Left ventricle myocardium inferior (tissue), 1 donor: Measurements from ENCODE around the gene TSPAN18. TPM values are rescaled to one million over a fixed set of nuclear protein-coding genes. Genes with fewer than 3 reads are reported as not detected.

Experiments
- DNase-seq: peaks from one replicate; pipeline ENCODE4 v3.0.0-alpha.2; 2020
- H3K27ac ChIP-seq: fragments of 200-600 bp; replicated peaks from 2 replicates; pipeline ENCODE4 v1.8.0; 2021
- H3K27me3 ChIP-seq: fragments of 200-600 bp; 2 replicates; pipeline ENCODE4 v1.8.0; 2021; ENCODE audit warnings: low read depth
- H3K36me3 ChIP-seq: fragments of 200-600 bp; 2 replicates; pipeline ENCODE4 v1.8.0; 2021
- H3K4me1 ChIP-seq: fragments of 200-600 bp; 2 replicates; pipeline ENCODE4 v1.8.0; 2021
- H3K4me3 ChIP-seq: fragments of 200-600 bp; 2 replicates; pipeline ENCODE4 v1.8.0; 2021; ENCODE audit warnings: mild to moderate bottlenecking, moderate library complexity
- H3K9me3 ChIP-seq: fragments of 200-600 bp; replicated peaks from 2 replicates; pipeline ENCODE4 v1.8.0; 2021
- CTCF ChIP-seq: fragments of 200-600 bp; IDR thresholded peaks from 2 replicates; pipeline ENCODE4 v1.8.0; 2021; ENCODE audit warnings: antibody characterized with exemption, mild to moderate bottlenecking, borderline replicate concordance
- intact Hi-C: fragments of 100-400 bp; cut with micrococcal nuclease; formaldehyde crosslinking; loops from one replicate; pipeline ENCODE4 v1.11.0; 2022
- total RNA-seq: library from RNA; stranded (reverse); fragmentation: NEBNext Ultra II Directional; extraction: Animal tissue kit (Norgen Biotek cat#: 25700); gene quantifications from one replicate; pipeline ENCODE4 v1.2.1, GENCODE V29; 2021
- donor health status: DM: no; HTN: yes; CAD: no; lungs with severe emphysema.

Gene TSPAN18
- total RNA-seq, 1 donor from 2014 or later, result 129 TPM

GRCh38 chr11:44954051-44954906, 227.5 kb downstream of the TSPAN18 start:
- H3K4me1 ChIP-seq, result peaks cover 61% of the 10 kb centered on the region
- no peaks in the 10 kb centered on the region for H3K9me3 ChIP-seq
- TF ChIP-seq CTCF, result no peak
- no peak overlapping the region for H3K4me3 ChIP-seq
- intact Hi-C loops, result loop anchor here (10.0 kb wide), 1 partner anchor 71 kb away; no protein-coding TSS in a partner anchor
- H3K27ac ChIP-seq, result peak overlapping the region; percentile 21
- no peaks in the 10 kb centered on the region for H3K27me3 ChIP-seq
- no peak for DNase-seq
- no peaks in the 10 kb centered on the region for H3K36me3 ChIP-seq

- TF ChIP-seq CTCF, result no peak
- no peaks in the 10 kb centered on the region for H3K27me3 ChIP-seq
- H3K9me3 ChIP-seq, result no peaks in the 10 kb centered on the region
- H3K36me3 ChIP-seq, result no peaks in the 10 kb centered on the region
- no peak overlapping the region for H3K4me3 ChIP-seq
- H3K27ac ChIP-seq, result peak overlapping the region; percentile 21
- intact Hi-C loops, result loop anchor here (10.0 kb wide), 1 partner anchor 70 kb away; no protein-coding TSS in a partner anchor
- H3K4me1 ChIP-seq, result peaks cover 53% of the 10 kb centered on the region
- DNase-seq, result peak; percentile 59
These were observed 228.4 kb downstream of the TSPAN18 start for GRCh38 chr11:44955015-44955738.

GRCh38 chr11:44957040-44957515, 230.3 kb downstream of the TSPAN18 start:
- no peaks in the 10 kb centered on the region for H3K9me3 ChIP-seq
- H3K4me3 ChIP-seq, result peak overlapping the region; percentile 19
- intact Hi-C loops, result loop anchor here (10.0 kb wide), 1 partner anchor 68 kb away; no protein-coding TSS in a partner anchor

GRCh38 chr11:44957776-44958564, 231.2 kb downstream of the TSPAN18 start:
- no peaks in the 10 kb centered on the region for H3K27me3 ChIP-seq

More at GRCh38 chr11:44957040-44957515, 230.3 kb downstream of the TSPAN18 start:
- no peak for TF ChIP-seq CTCF
- Histone ChIP-seq H3K36me3 (no peaks in the 10 kb centered on the region), H3K27me3 (no peaks in the 10 kb centered on the region), H3K4me1 (peaks cover 43% of the 10 kb centered on the region), H3K27ac (no peak overlapping the region)
- DNase-seq, result peak; percentile 40

More at GRCh38 chr11:44957776-44958564, 231.2 kb downstream of the TSPAN18 start:
- intact Hi-C loops, result loop anchor here (10.0 kb wide), 1 partner anchor 67 kb away; no protein-coding TSS in a partner anchor
- no peak overlapping the region for H3K27ac ChIP-seq
- H3K36me3 ChIP-seq, result no peaks in the 10 kb centered on the region
- no peak for DNase-seq
- no peak overlapping the region for H3K4me3 ChIP-seq
- H3K4me1 ChIP-seq, result peaks cover 38% of the 10 kb centered on the region
- no peak for TF ChIP-seq CTCF
- H3K9me3 ChIP-seq, result no peaks in the 10 kb centered on the region
